Measurements from ENCODE around the gene RDH5.

RDH5 gene

GRCh38 chr12:55760663-55761062 is 40.5 kb downstream of the RDH5 start:
- DNase-seq (ENCODE audit: low read depth) = no peak
- no peak for TF ChIP-seq CTCF (IDR thresholded peaks at IDR 0.05; ENCODE audit: insufficient read depth, low read depth, low read length, missing control alignments)
- no peak overlapping the region for H3K4me3 ChIP-seq (ENCODE audit: low read depth, low read length)

GRCh38 chr12:55762646-55763045 is 42.5 kb downstream of the RDH5 start:
- TF ChIP-seq CTCF (IDR thresholded peaks at IDR 0.05; ENCODE audit: insufficient read depth, low read depth, low read length, missing control alignments) = no peak
- H3K4me3 ChIP-seq (ENCODE audit: low read depth, low read length) = no peak overlapping the region
- DNase-seq (ENCODE audit: low read depth) = no peak

- no peak for DNase-seq (ENCODE audit: low read depth)
- H3K4me3 ChIP-seq (ENCODE audit: low read depth, low read length) = no peak overlapping the region
- no peak for TF ChIP-seq CTCF (IDR thresholded peaks at IDR 0.05; ENCODE audit: insufficient read depth, low read depth, low read length, missing control alignments)
These were observed 45.6 kb downstream of the RDH5 start for GRCh38 chr12:55765736-55766290.

- no peak for TF ChIP-seq CTCF (IDR thresholded peaks at IDR 0.05; ENCODE audit: insufficient read depth, low read depth, low read length, missing control alignments)
- no peak for DNase-seq (ENCODE audit: low read depth)
- H3K4me3 ChIP-seq (ENCODE audit: low read depth, low read length) = no peak overlapping the region
These were observed 47.0 kb downstream of the RDH5 start for GRCh38 chr12:55767156-55767555.

GRCh38 chr12:55771736-55772135 is 51.5 kb downstream of the RDH5 start:
- no peak for TF ChIP-seq CTCF (IDR thresholded peaks at IDR 0.05; ENCODE audit: insufficient read depth, low read depth, low read length, missing control alignments)
- no peak overlapping the region for H3K4me3 ChIP-seq (ENCODE audit: low read depth, low read length)
- no peak for DNase-seq (ENCODE audit: low read depth)

Data from GM12865 (cell line).